Activated naive CD4-positive, alpha-beta T cell treated with anti-CD3 and anti-CD28 coated beads, Interleukin-2, amount 50 U/mL, for 24 hours (primary cell): ENCODE results near the gene C9orf72.

Experiments used
- H3K27ac Mint-ChIP-seq: one replicate; pipeline ENCODE4 v1.8.0; 2021; ENCODE audit warnings: mild to moderate bottlenecking, mixed read lengths
- H3K27me3 Mint-ChIP-seq: one replicate; pipeline ENCODE4 v1.8.0; 2021; ENCODE audit warnings: mixed read lengths
- H3K36me3 Mint-ChIP-seq: one replicate; pipeline ENCODE4 v1.8.0; 2021; ENCODE audit warnings: mixed read lengths
- H3K4me1 Mint-ChIP-seq: one replicate; pipeline ENCODE4 v1.8.0; 2021; ENCODE audit warnings: mixed read lengths
- H3K4me3 Mint-ChIP-seq: one replicate; pipeline ENCODE4 v1.8.0; 2021; ENCODE audit warnings: mild to moderate bottlenecking, mixed read lengths
- H3K9me3 Mint-ChIP-seq: one replicate; pipeline ENCODE4 v1.8.0; 2021; ENCODE audit warnings: mixed read lengths

The C9orf72 gene

GRCh38 chr9:27591093-27591492 is 17.8 kb upstream of the C9orf72 start:
- peaks cover 5% of the 10 kb centered on the region for H3K36me3 Mint-ChIP-seq
- H3K27ac Mint-ChIP-seq: no peak overlapping the region
- H3K9me3 Mint-ChIP-seq: no peaks in the 10 kb centered on the region
- H3K4me1 Mint-ChIP-seq: no peaks in the 10 kb centered on the region
- H3K27me3 Mint-ChIP-seq: peaks cover 19% of the 10 kb centered on the region
- no peak overlapping the region for H3K4me3 Mint-ChIP-seq

DNA sequence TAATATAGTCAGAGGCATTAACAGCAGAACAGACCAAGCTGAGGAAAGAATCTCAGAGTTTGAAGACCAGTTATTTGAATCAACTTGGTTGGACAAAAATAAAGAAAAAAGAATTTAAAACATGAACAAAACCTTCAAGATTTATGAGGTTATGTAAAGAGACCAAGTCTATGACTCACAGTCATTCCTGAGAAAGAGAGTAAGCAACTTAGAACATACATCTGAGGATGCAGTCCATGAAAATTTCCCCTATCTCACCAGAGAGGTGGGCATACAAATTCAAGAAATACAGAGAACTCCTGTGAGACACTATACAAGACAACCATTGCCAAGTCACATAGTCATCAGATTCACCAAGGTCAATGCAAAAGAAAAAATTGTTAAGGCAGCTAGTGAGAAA is 17.4 kb upstream of the C9orf72 start:
- Mint-ChIP-seq H3K36me3 (peaks cover 5% of the 10 kb centered on the region), H3K4me3 (no peak overlapping the region), H3K9me3 (no peaks in the 10 kb centered on the region), H3K27me3 (peaks cover 19% of the 10 kb centered on the region), H3K27ac (no peak overlapping the region), H3K4me1 (no peaks in the 10 kb centered on the region)

DNA sequence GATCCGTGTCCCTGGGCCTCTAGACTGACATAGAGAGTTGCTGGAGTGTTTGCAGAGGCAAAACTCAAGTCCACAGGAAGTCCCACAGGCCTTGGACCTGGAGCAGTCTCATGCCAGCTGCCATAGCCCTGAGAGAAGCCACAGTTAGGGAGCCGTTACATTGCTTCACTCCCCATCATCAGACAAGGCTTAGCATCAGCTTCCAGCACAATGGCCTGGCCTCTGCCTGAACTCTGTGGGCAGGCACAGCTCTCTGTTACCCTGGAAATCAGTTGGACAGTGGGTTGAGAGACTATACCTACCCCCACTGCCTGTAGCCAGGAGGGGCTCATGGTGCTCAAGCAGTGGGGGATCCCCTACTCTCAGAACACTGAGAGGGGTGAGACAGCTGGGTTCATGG is 16.2 kb upstream of the C9orf72 start:
- no peaks in the 10 kb centered on the region for H3K4me1 Mint-ChIP-seq
- peaks cover 5% of the 10 kb centered on the region for H3K36me3 Mint-ChIP-seq
- H3K4me3 Mint-ChIP-seq: no peak overlapping the region
- peaks cover 19% of the 10 kb centered on the region for H3K27me3 Mint-ChIP-seq
- no peaks in the 10 kb centered on the region for H3K9me3 Mint-ChIP-seq
- no peak overlapping the region for H3K27ac Mint-ChIP-seq

GRCh38 chr9:27586304-27586703 is 13.0 kb upstream of the C9orf72 start:
- no peak overlapping the region for H3K4me3 Mint-ChIP-seq
- no peak overlapping the region for H3K27ac Mint-ChIP-seq
- H3K9me3 Mint-ChIP-seq: no peaks in the 10 kb centered on the region
- no peaks in the 10 kb centered on the region for H3K4me1 Mint-ChIP-seq
- H3K36me3 Mint-ChIP-seq: peaks cover 5% of the 10 kb centered on the region
- peaks cover 18% of the 10 kb centered on the region for H3K27me3 Mint-ChIP-seq

- H3K36me3 Mint-ChIP-seq: peaks cover 5% of the 10 kb centered on the region
- peaks cover 17% of the 10 kb centered on the region for H3K27me3 Mint-ChIP-seq
- no peak overlapping the region for H3K4me3 Mint-ChIP-seq
- H3K27ac Mint-ChIP-seq: no peak overlapping the region
- no peaks in the 10 kb centered on the region for H3K9me3 Mint-ChIP-seq
- no peaks in the 10 kb centered on the region for H3K4me1 Mint-ChIP-seq
These were observed 11.7 kb upstream of the C9orf72 start for GRCh38 chr9:27584931-27585330.

DNA sequence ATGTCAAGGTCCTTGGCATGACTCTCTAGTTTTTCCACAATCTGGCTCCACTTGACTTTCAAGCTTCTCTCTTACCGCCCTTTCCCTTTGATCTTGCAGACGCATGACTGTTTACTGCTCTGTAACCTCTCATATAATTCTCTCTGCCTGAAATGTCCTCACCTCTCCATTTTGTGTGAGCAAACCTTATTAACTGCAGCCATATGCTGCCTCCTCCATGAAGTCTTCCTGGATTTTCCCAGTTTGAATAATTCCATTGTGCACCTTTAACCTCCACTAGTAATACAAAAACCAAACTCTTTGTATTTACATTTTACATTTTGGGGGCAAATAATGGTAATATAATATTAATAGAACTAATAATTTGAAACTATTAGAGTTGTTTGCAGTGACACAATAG is 9.5 kb upstream of the C9orf72 start:
- H3K4me3 Mint-ChIP-seq: no peak overlapping the region
- H3K4me1 Mint-ChIP-seq: no peaks in the 10 kb centered on the region
- peaks cover 2% of the 10 kb centered on the region for H3K36me3 Mint-ChIP-seq
- H3K9me3 Mint-ChIP-seq: peaks cover 8% of the 10 kb centered on the region
- H3K27me3 Mint-ChIP-seq: peaks cover 11% of the 10 kb centered on the region
- H3K27ac Mint-ChIP-seq: peak overlapping the region; percentile 4

- no peaks in the 10 kb centered on the region for H3K4me1 Mint-ChIP-seq
- H3K27me3 Mint-ChIP-seq: peaks cover 3% of the 10 kb centered on the region
- no peaks in the 10 kb centered on the region for H3K36me3 Mint-ChIP-seq
- no peak overlapping the region for H3K4me3 Mint-ChIP-seq
- H3K27ac Mint-ChIP-seq: no peak overlapping the region
- H3K9me3 Mint-ChIP-seq: peaks cover 8% of the 10 kb centered on the region
These were observed 8.5 kb upstream of the C9orf72 start for GRCh38 chr9:27581826-27582225.

GRCh38 chr9:27573634-27574590 is 631 bp upstream of the C9orf72 start:
- Mint-ChIP-seq H3K27me3 (no peaks in the 10 kb centered on the region), H3K36me3 (no peaks in the 10 kb centered on the region), H3K4me1 (peaks cover 43% of the 10 kb centered on the region), H3K9me3 (peaks cover 8% of the 10 kb centered on the region), H3K4me3 (peak overlapping the region; percentile 93), H3K27ac (peak overlapping the region; percentile 100)

DNA sequence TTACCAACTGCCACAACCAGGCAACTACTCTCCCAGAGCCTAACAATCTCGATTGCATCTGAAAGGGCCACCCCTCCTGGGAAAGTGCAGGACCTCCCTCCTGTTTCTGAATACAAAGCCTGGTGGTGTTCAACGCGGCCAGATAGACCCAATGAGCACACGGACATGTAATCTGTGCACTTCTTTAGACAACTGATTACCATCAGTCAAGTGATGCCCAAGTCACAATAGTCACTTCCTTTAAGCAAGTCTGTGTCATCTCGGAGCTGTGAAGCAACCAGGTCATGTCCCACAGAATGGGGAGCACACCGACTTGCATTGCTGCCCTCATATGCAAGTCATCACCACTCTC is 739 bp downstream of the C9orf72 start:
- peaks cover 1% of the 10 kb centered on the region for H3K36me3 Mint-ChIP-seq
- H3K4me3 Mint-ChIP-seq: peak overlapping the region; percentile 93
- no peaks in the 10 kb centered on the region for H3K9me3 Mint-ChIP-seq
- no peaks in the 10 kb centered on the region for H3K27me3 Mint-ChIP-seq
- H3K4me1 Mint-ChIP-seq: peaks cover 53% of the 10 kb centered on the region
- peak overlapping the region; percentile 95 for H3K27ac Mint-ChIP-seq

GRCh38 chr9:27572061-27572460 is 1.2 kb downstream of the C9orf72 start:
- peaks cover 5% of the 10 kb centered on the region for H3K36me3 Mint-ChIP-seq
- H3K4me3 Mint-ChIP-seq: peak overlapping the region; percentile 93
- H3K9me3 Mint-ChIP-seq: no peaks in the 10 kb centered on the region
- peak overlapping the region; percentile 95 for H3K27ac Mint-ChIP-seq
- no peaks in the 10 kb centered on the region for H3K27me3 Mint-ChIP-seq
- peaks cover 58% of the 10 kb centered on the region for H3K4me1 Mint-ChIP-seq

DNA sequence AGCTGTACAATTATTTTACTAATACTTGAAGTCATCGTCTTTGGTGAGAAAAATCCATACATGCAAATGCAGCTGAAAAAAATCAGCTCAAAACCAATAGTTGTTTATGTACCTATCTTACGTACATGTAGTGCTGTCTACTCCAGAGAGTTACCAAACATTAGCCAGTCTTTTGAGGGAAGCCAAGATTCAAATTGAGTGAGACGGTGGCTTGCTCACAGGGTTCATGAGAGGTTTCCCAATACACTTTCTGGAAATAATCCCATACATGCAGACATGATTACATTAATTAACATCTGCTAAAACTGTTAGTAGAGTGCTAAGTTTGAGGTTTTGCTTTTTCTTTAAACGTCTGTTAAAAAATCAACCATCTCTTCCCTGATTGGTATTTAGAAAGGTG is 2.3 kb downstream of the C9orf72 start:
- peaks cover 10% of the 10 kb centered on the region for H3K36me3 Mint-ChIP-seq

DNA sequence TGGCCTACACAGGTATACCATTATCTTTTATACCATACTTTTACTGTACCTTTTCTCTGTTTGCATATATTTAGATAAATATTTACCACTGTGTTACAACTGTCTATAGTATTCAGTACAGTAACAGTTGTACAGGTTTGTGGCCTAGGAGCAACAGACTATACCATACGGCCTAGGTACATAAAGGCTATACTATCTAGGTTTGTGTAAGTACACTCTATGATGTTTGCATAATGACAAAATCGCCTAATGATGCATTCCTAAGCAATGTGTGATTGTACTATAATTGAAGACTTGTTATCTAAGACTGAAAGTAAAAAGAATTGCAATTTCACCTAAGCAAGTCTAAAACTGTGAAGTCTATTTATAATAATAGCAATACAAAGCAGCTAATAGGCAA is 3.9 kb downstream of the C9orf72 start:
- Mint-ChIP-seq H3K27me3 (no peaks in the 10 kb centered on the region), H3K27ac (no peak overlapping the region), H3K36me3 (peaks cover 12% of the 10 kb centered on the region), H3K4me3 (no peak overlapping the region), H3K4me1 (peaks cover 73% of the 10 kb centered on the region), H3K9me3 (no peaks in the 10 kb centered on the region)

More for the DNA sequence above, 2.3 kb downstream of the C9orf72 start:
- Mint-ChIP-seq H3K27ac (no peak overlapping the region), H3K27me3 (no peaks in the 10 kb centered on the region), H3K4me1 (peaks cover 65% of the 10 kb centered on the region), H3K9me3 (no peaks in the 10 kb centered on the region), H3K4me3 (no peak overlapping the region)

DNA sequence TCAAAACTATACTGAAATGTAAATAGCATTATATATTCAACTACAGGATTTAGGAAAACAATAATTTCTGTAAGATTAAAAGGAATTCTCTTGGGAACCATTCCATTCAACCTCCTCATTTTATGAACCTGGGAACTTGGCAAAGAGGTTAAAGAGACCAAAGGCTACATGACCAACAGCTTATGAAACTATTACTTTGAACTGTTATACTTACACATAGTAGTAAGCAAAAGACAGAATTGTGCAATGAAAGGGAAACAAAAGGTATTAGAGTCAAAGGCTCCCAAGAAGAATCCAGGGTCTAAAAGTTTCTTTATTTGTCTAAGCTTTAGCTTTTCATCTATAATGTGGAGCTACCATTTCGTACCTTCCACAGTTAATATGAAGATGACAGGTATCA is 7.2 kb downstream of the C9orf72 start:
- Mint-ChIP-seq H3K36me3 (peaks cover 18% of the 10 kb centered on the region), H3K4me1 (peaks cover 60% of the 10 kb centered on the region), H3K27me3 (no peaks in the 10 kb centered on the region), H3K4me3 (no peak overlapping the region), H3K27ac (no peak overlapping the region), H3K9me3 (no peaks in the 10 kb centered on the region)

GRCh38 chr9:27565696-27566095 is 7.6 kb downstream of the C9orf72 start:
- Mint-ChIP-seq H3K27me3 (no peaks in the 10 kb centered on the region), H3K9me3 (no peaks in the 10 kb centered on the region), H3K36me3 (peaks cover 19% of the 10 kb centered on the region), H3K4me3 (no peak overlapping the region), H3K27ac (no peak overlapping the region), H3K4me1 (peaks cover 56% of the 10 kb centered on the region)

GRCh38 chr9:27564670-27565069 is 8.6 kb downstream of the C9orf72 start:
- peaks cover 19% of the 10 kb centered on the region for H3K36me3 Mint-ChIP-seq
- H3K4me1 Mint-ChIP-seq: peaks cover 52% of the 10 kb centered on the region
- H3K9me3 Mint-ChIP-seq: no peaks in the 10 kb centered on the region
- H3K4me3 Mint-ChIP-seq: peak overlapping the region; percentile 19
- no peaks in the 10 kb centered on the region for H3K27me3 Mint-ChIP-seq
- peak overlapping the region; percentile 72 for H3K27ac Mint-ChIP-seq

DNA sequence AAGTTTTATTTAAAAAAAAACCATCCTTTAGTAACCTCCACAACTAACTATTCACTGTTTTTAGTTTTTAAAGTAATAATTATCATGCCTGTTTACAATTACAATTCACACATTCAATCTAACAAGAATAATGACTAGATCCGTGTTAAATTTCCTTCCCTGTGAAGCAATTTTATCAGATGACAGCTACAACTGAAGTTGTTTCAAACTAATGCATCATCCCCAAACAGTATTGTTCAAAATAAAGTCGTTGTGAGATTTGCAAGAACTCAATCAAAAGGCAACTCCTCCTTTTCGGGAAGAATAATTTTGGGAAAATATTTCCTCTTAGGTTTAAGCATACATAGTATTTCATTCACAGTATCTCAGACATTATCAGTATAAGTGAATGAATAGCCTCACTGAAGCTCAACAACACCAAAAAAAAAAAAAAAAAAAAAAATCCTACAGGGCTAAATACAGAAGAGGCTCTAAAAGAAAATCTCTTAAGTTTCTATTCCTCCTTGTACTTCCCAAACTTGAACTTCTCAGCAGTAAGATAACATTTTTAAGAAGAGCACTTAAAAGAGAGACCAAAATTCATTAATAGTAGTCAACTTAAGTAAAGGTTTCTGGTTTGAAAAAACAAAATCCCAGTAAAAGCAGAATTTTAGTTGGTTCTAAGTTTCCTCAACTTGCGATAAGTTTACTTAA is 9.4 kb downstream of the C9orf72 start:
- Mint-ChIP-seq H3K4me3 (no peak overlapping the region), H3K36me3 (peaks cover 19% of the 10 kb centered on the region), H3K9me3 (no peaks in the 10 kb centered on the region), H3K27ac (peak overlapping the region; percentile 65), H3K27me3 (no peaks in the 10 kb centered on the region), H3K4me1 (peaks cover 49% of the 10 kb centered on the region)
